ENCODE data around the gene NSG1.
"Not testable (repeated sequence)": the region's sequence is repeated elsewhere in the genome, so short reads cannot be mapped to it uniquely, and the experiment has no call there.

NSG1 gene

GRCh38 chr4:4436244-4436823 is 49.4 kb downstream of the NSG1 start:
- DNase-seq (ENCODE audit: low read depth in 2 of 2): no peak

DNA sequence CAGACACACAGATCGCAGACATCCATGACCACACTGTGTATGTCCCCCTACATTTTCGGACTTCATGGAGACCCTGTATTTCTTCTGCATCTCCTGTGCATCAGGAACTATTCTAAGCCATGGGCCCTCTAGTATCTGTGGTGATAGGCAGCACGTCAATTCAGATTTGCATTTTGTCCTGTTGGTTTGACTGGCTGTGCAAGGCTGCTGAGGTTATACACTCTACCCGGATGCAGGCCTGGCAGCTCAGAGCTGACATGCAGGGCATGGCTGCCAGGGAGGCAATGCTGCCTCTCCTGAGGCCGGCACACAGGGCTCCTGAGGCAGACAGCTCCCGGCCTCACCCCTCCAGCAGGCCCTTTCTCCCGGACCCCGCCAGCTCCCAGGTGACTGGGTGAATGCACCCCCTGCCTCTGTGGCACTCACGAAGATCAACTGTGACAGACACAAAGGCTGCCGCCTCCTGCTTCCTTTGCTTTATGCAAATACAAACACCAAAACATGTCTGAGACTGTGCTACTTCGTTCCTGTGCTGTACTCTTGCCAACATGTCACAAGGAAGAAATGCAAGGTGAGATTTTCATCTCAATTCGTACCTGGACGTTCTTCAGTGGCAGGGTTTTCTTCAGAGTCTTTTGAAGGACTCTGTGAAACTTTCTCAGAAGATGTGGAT is 51.0 kb downstream of the NSG1 start:
- no peak for DNase-seq (ENCODE audit: low read depth in 2 of 2)

DNA sequence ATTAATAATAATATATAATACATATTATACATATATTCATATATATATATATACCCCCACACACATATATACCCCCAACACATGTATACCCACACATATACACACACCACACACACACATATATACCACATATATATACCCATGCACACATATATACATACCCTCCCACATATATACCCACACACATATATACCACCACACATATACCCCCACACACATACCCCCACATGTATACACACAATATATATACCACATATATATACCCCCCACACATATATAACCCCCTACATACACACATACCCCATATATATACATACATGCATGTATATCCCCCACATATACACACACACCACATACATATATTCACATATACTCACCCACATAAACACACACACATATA is 52.0 kb downstream of the NSG1 start:
- no peak for DNase-seq (ENCODE audit: low read depth in 2 of 2)

DNA sequence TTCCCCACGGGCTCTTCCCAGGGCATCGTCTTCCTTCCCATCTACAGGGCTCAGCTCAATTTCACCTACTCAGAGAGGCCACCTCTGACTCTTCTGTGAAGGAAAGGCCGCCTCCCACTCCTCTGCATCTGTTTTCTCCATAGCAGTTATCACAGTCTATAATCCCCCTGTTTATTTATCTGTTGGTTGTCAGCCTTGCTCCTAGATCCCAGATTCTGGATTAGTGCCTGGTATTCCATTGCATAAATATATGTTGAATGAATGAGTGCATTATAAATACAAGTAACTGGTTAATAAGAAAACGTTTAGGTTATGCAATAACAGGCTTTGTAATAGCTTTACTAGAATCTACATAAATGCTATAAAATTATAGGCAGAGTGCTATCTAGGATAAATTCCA is 52.9 kb downstream of the NSG1 start:
- DNase-seq (ENCODE audit: low read depth in 2 of 2): no peak

GRCh38 chr4:4440333-4441061 is 53.6 kb downstream of the NSG1 start:
- DNase-seq (ENCODE audit: low read depth in 2 of 2): no peak

- DNase-seq (ENCODE audit: low read depth in 2 of 2): peak; percentile 47 to 54
These were observed 56.9 kb downstream of the NSG1 start for GRCh38 chr4:4443821-4444220.

DNA sequence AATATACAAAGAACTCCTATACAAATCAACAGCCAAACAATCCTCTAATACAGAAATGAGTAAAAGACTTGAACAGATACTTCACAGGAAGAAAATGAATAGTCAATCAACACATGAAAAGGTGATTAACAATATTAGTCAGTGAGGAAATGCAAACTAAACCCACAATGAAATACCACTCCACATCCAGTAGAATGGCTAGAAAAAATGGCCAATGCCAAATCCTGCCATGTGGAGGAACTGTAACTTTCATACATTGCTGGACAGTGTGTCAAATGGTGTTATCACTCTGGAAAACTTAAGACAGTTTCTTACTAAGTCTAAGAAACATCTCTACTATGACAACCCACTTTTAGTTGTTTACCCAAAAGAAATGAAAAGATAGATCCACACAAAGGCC is 59.5 kb downstream of the NSG1 start:
- DNase-seq (ENCODE audit: low read depth in 2 of 2): no peak

- no peak for DNase-seq (ENCODE audit: low read depth in 2 of 2)
These were observed 68.4 kb downstream of the NSG1 start for GRCh38 chr4:4455210-4455865.

- no peak for DNase-seq (ENCODE audit: low read depth in 2 of 2)
These were observed 69.4 kb downstream of the NSG1 start for GRCh38 chr4:4456351-4456750.

DNA sequence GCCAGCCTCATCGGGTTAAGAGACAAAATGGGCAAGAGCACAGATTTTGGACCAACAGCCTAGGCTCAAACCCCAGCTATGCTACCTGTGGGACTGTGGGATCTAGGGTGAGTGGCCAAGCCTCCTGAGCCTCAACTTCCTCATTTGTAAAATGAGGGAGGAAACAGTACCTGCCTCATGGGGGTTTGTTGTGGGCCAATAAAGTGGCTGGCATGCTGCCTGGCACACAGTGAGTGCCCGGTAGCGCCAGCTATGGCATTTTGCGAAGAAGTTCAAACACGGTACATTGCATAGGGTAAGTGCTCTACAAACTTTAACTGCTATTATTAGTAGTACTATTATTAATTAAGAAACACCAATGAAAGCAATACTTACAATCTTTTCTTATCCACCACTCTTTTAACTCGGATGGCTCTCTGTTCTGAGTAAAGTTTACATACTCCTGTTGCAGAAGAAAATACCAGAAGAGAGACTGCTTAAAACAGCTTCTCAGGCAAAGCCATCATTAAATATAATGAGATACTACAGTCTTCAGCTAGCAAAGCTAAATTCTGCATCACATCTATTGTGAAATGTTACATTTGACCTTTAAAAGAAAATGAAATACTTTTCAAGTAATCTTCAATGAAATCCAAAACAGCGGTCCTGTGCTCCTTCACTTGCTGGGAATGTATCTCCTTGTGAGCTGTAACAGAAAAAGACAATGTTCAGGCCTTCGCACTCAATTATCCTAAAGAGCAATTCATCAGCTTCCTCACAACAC is 70.1 kb downstream of the NSG1 start:
- DNase-seq (ENCODE audit: low read depth in 2 of 2): no peak

GRCh38 chr4:4457803-4458553 is 71.1 kb downstream of the NSG1 start:
- DNase-seq (ENCODE audit: low read depth in 2 of 2): no peak

DNA sequence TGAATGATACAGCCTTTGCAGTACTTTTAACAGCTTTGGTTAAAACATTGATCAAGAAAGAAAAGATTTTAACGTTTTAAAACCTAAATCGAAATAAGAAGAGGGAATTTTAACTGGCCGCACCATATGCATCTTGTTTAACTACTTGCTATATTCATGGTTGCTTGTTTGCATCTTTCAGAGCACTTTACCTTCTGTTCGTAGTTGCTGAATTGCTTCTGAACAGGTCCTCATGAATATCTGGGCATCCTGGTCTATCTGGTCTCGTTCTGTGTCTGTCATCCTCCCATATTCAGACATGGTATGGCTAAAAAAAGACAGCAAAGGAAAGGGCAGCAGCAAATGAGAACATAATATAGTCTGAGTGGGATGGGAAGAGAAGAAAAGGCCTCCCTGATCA is 72.3 kb downstream of the NSG1 start:
- DNase-seq (ENCODE audit: low read depth in 2 of 2): no peak

- DNase-seq (ENCODE audit: low read depth in 2 of 2): no peak
These were observed 73.9 kb downstream of the NSG1 start for GRCh38 chr4:4460759-4461158.

GRCh38 chr4:4461178-4461577 is 74.3 kb downstream of the NSG1 start:
- DNase-seq (ENCODE audit: low read depth in 2 of 2): no peak

- no peak for DNase-seq (ENCODE audit: low read depth in 2 of 2)
These were observed 74.9 kb downstream of the NSG1 start for GRCh38 chr4:4461850-4462249.

DNA sequence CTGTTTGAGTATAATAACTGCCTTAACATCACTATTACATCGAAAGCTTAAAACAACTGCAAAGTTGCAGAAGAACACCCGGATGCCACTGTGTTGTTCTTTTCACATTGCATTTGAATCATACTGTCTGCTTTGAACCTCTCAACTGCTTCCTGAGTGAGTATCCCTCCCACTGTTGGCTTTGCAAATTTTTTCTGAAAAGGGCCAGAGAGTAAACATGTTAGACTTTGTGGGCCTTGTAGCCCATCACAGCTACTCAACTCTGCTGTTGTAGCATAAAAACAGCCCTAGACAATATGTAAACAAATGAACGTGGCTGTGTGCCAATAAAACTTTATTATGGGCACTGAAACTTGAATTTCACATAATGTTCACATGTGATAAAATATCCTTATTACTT is 76.1 kb downstream of the NSG1 start:
- no peak for DNase-seq (ENCODE audit: low read depth in 2 of 2)

- DNase-seq (ENCODE audit: low read depth in 2 of 2): not testable (repeated sequence)
These were observed 78.3 kb downstream of the NSG1 start for GRCh38 chr4:4465238-4465637.

All from fibroblast of skin of left biceps (primary cell).